C4-2B (cell line): ENCODE data around the gene DHRS2.

Experiments used
- CTCF ChIP-seq: fragments of 450-650 bp; conservative IDR thresholded peaks from 2 replicates; pipeline ENCODE4 v1.5.1; 2017; ENCODE audit warnings: mild to moderate bottlenecking
- ZFX ChIP-seq: fragments of 450-650 bp; IDR thresholded peaks from 2 replicates; pipeline ENCODE4 v1.6.1; 2017

GRCh38 chr14:23617539-23617938 lies 18.6 kb upstream of the DHRS2 start:
- TF ChIP-seq CTCF, result no peak
- no peak for TF ChIP-seq ZFX
